BJ (cell line): ENCODE results near the gene U2AF2. TPM values are rescaled to one million over a fixed set of nuclear protein-coding genes. Genes with fewer than 3 reads are reported as not detected.
A peak's percentile ranks its signal among the peaks of the same experiment; 100 is the strongest.

ENCODE experiments used
- CTCF ChIA-PET: fragments of 350-600 bp; formaldehyde crosslinking; extraction: SDS; loops from one replicate; lab custom pipeline; 2021; ENCODE audit warnings: antibody characterized with exemption, inconsistent platforms; lab: Yijun Ruan, JAX
- POLR2A ChIA-PET: fragments of 300-600 bp; sonication (Branson Sonifier 250); formaldehyde crosslinking; extraction: SDS; loops from one replicate; lab custom pipeline; 2021; ENCODE audit warnings: antibody characterized with exemption; lab: Charles Lee
- DNase-seq: peaks from one replicate; pipeline ENCODE4 v3.0.0-alpha.2; 2011; ENCODE audit warnings: low read depth
- H3K27me3 ChIP-seq: 2 replicates; pipeline ENCODE4 v1.6.0; 2011; ENCODE audit warnings: low read length; ENCODE audit not compliant: control insufficient read depth, insufficient read depth
- H3K36me3 ChIP-seq: 2 replicates; pipeline ENCODE4 v1.5.1; 2011; ENCODE audit warnings: low read length; ENCODE audit not compliant: control insufficient read depth, insufficient read depth
- H3K4me3 ChIP-seq: 2 replicates; pipeline ENCODE4 v1.5.1; 2011; ENCODE audit warnings: low read depth, mild to moderate bottlenecking, control low read depth, low read length
- CTCF ChIP-seq: IDR thresholded peaks from 2 replicates; pipeline ENCODE4 v1.5.1; 2011; ENCODE audit warnings: low read depth, mild to moderate bottlenecking, control low read depth, inconsistent platforms, low read length, moderate library complexity; ENCODE audit not compliant: insufficient read depth
- polyA plus RNA-seq: library from polyadenylated mRNA; depleted of rRNA; stranded (reverse); fragments of >200 nt; gene quantifications from 2 replicates; pipeline ENCODE4 v1.2.3, GENCODE V29; 2011

Gene U2AF2
- polyA plus RNA-seq, 1 experiment, result 170 TPM

GRCh38 chr19:55646889-55647731 lies 7.7 kb upstream of the U2AF2 start:
- no peak for DNase-seq
- no peaks in the 10 kb centered on the region for H3K27me3 ChIP-seq
- no peak for TF ChIP-seq CTCF
- H3K36me3 ChIP-seq, result peaks cover 5% of the 10 kb centered on the region
- POLR2A ChIA-PET, result interaction anchor here (1.3 kb wide), 1 partner anchor 10 kb away, joined by 4 read pairs; no protein-coding TSS in a partner anchor
- CTCF ChIA-PET, result interaction anchor here (0.7 to 2.1 kb wide), 4 partner anchors 15 to 179 kb away, joined by 3 to 14 read pairs (median 6); no protein-coding TSS in a partner anchor
- peak overlapping the region; percentile 86 for H3K4me3 ChIP-seq

- Histone ChIP-seq H3K36me3 (peaks cover 7% of the 10 kb centered on the region), H3K27me3 (no peaks in the 10 kb centered on the region), H3K4me3 (peak within 1 kb of the TSS; percentile 86)
- DNase-seq, result no peak
- POLR2A ChIA-PET, result interaction anchor here (1.3 kb wide), 1 partner anchor 11 kb away, joined by 4 read pairs; no protein-coding TSS in a partner anchor
- CTCF ChIA-PET, result interaction anchor here (0.7 to 2.1 kb wide), 4 partner anchors 15 to 180 kb away, joined by 3 to 14 read pairs (median 6); no protein-coding TSS in a partner anchor
- no peak for TF ChIP-seq CTCF
Measured at GRCh38 chr19:55647732-55648584, 6.9 kb upstream of the U2AF2 start, which contains the start of gene CCDC106. TSS of gene CCDC106 (plus strand) at chr19:55648212. CDS start at chr19:55649047, 835 bp downstream.

GRCh38 chr19:55648585-55649267 lies 6.1 kb upstream of the U2AF2 start:
- ChIA-PET POLR2A (no interaction called here), CTCF (interaction anchor here (1.7 to 2.1 kb wide), 3 partner anchors 16 to 23 kb away, joined by 4 to 14 read pairs (median 6); no protein-coding TSS in a partner anchor)
- Histone ChIP-seq H3K4me3 (peak overlapping the region; percentile 86), H3K27me3 (no peaks in the 10 kb centered on the region), H3K36me3 (peaks cover 7% of the 10 kb centered on the region)
- no peak for TF ChIP-seq CTCF
- DNase-seq, result no peak

GRCh38 chr19:55649268-55650125 lies 5.3 kb upstream of the U2AF2 start:
- Histone ChIP-seq H3K36me3 (peaks cover 7% of the 10 kb centered on the region), H3K27me3 (no peaks in the 10 kb centered on the region), H3K4me3 (peak overlapping the region; percentile 86)
- ChIA-PET POLR2A (no interaction called here), CTCF (interaction anchor here (1.7 to 2.0 kb wide), 2 partner anchors 17 to 22 kb away, joined by 4 to 6 read pairs; no protein-coding TSS in a partner anchor)
- DNase-seq, result no peak
- no peak for TF ChIP-seq CTCF
